ENCODE measurements around the gene KCTD16. TPM values are rescaled to one million over a fixed set of nuclear protein-coding genes. Genes with fewer than 3 reads are reported as not detected.

Gene KCTD16
- total RNA-seq, 8 experiments from 2014 or later = 0.09 to 10.6 (median 1.8) TPM

DNA sequence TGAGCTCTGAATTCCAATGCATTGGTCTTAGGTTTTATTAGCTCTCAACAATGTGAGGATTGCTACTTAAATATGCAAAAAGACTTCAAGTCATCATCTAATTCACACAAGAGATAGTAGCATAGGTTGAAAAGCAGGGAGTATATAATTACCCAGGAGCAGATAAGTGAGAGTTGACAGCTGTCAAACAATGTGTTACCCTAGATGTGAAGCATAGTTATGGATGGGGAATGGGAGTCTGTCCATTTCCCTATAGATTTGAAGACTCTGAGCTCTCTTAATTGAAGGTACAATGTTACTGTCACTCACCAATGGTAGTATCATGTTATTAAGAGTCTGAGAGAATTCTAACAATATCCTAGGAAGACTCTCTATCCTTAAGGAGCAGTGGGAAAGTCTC, 160.7 kb downstream of the KCTD16 start:
- in situ Hi-C loops (cut with MboI; ENCODE audit: low pct_unique_long_range_greater_than_20kb in 2 of 9, low sequenced_read_pairs in 9 of 9, unreplicated experiment in 9 of 9) = no loop called here
- Histone ChIP-seq H3K4me1 (replicated peaks in 1 of 2) (peaks cover 2 to 5% of the 10 kb centered on the region in 2 donors), H3K27ac (no peak overlapping the region), H3K4me3 (no peak overlapping the region)
- ATAC-seq (replicated peaks in 6 of 8) = no peak

DNA sequence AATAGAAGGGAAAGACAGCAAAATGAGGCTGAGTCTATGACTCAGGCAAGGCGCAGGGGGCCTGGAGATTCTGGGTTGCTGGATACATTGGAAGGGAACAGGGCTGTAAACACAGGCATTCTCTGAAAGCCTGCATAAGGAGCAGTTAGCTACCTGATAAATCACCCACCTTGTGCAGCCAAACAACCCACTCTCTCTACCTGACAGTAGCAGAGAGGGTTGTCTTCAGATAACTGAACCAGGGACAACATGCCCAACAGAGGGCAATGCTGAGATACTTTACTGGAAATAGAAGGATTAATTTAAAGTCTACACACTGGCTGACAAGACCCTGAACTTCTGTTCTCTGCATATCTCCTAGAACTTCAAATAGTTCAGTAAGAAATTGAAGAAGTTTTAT, 161.6 kb downstream of the KCTD16 start:
- ATAC-seq (replicated peaks in 6 of 8) = no peak
- in situ Hi-C loops (cut with MboI; ENCODE audit: low pct_unique_long_range_greater_than_20kb in 2 of 9, low sequenced_read_pairs in 9 of 9, unreplicated experiment in 9 of 9) = no loop called here
- H3K27ac ChIP-seq = no peak overlapping the region
- peaks cover 5 to 6% of the 10 kb centered on the region in 2 donors for H3K4me1 ChIP-seq (replicated peaks in 1 of 2)
- WGBS, 10 experiments = 0 to 100% (median 46%) methylated on average over 1 of the region's 1 CpG; no CpG with 5 or more reads in 4 of the 10 experiments
- H3K4me3 ChIP-seq = no peak overlapping the region

DNA sequence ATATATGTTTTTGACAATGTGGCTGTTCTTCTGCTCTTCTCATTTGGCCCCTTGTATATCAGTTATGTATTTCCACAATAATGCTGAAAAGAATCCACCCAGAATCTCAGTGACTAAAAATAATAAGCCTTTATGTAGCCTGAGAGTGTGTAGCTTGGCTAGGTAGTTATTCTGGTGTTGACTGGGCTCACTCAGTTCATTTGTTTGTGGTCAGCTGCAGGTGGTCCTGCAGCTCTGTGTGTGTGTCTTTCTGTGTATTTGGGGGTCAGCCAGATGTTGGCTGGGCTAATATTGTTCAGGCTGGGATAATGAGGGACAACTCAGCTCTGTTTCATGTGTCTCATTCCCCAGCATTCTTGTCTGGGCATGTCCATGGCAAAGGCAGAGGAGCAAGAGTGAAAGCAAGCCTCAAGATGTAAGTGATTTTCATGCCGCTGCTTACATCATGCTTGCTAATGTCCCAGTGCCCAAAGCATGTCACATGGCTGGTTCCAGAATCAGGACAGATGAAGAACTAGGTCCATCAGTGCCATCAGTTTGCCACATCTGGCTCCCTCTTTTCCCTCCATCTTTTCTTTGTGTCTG, 162.8 kb downstream of the KCTD16 start:
- peak in 3 of 8 experiments; percentile 37 to 66 (median 40) for ATAC-seq (replicated peaks in 6 of 8)
- Histone ChIP-seq H3K4me1 (replicated peaks in 1 of 2) (peaks cover 5 to 6% of the 10 kb centered on the region in 2 donors), H3K27ac (no peak overlapping the region), H3K4me3 (no peak overlapping the region)
- in situ Hi-C loops (cut with MboI; ENCODE audit: low pct_unique_long_range_greater_than_20kb in 2 of 9, low sequenced_read_pairs in 9 of 9, unreplicated experiment in 9 of 9) = no loop called here
- WGBS, 10 experiments = 83 to 100% (median 100%) methylated on average over 1 of the region's 1 CpG; no CpG with 5 or more reads in 6 of the 10 experiments

DNA sequence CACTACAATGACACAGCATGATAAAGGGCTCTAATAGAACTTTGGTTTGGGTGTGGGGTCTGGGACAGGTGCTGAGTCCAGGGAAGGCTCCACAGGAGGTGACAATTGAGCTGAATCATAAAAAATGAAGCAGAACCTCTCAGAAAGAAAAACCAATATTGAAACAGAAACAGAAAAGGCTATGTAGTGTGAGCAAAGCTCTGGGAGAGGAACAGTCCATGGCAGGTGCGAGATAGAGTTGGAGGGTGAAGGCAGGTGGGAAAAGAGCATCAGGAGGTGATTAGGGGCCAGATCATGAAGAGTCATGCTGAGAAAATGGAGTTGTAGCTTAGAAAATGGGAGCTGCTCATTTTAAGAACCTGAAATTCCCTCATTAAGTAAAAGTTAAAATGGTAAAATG, 164.9 kb downstream of the KCTD16 start:
- in situ Hi-C loops (cut with MboI; ENCODE audit: low pct_unique_long_range_greater_than_20kb in 2 of 9, low sequenced_read_pairs in 9 of 9, unreplicated experiment in 9 of 9) = no loop called here

DNA sequence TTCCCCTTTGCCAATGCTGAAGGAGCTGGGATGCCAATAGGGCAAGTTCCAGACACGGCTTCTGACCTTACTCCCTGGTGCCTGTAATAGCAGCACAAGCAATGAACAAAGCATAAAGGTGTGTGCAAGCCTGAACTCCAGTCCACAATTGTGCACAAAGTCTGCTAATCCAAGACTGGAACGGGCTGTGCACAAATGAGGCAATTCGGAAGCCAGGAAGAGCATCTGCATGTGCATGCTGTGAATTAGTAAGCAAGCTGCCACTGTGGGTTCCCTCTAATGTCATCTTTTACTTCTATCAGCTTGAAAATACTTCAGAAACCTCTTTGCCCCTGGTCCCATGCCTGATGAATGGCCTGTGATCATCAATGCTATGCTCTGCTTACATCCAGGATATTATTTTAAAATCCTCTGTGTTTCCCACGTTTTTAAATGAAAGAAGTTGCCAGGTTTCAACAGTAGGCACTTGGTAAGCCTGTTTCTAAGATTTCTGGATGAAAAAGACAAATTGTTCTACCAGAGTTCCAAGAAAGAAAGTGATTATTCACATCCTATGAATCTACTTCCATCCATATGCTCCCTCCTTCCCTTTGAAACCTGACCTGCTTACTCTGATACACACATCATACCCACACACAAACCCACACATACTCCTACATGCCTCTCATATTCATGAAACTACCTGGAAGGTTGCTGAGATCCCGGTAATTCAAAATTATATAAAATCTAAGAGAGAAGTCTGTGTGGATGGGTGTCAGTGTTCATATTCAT, 165.7 kb downstream of the KCTD16 start:
- WGBS, 10 experiments = 13 to 82% (median 37%) methylated on average over 1 to 5 of the region's 5 CpGs; no CpG with 5 or more reads in 1 of the 10 experiments
- Histone ChIP-seq H3K27ac (no peak overlapping the region), H3K4me3 (no peak overlapping the region), H3K4me1 (replicated peaks in 1 of 2) (peaks cover 5 to 6% of the 10 kb centered on the region in 2 donors)
- in situ Hi-C loops (cut with MboI; ENCODE audit: low pct_unique_long_range_greater_than_20kb in 2 of 9, low sequenced_read_pairs in 9 of 9, unreplicated experiment in 9 of 9) = no loop called here
- ATAC-seq (replicated peaks in 6 of 8) = peak in 2 of 8 experiments; percentile 12 to 79

More for the DNA sequence above, 164.9 kb downstream of the KCTD16 start:
- no peak for ATAC-seq (replicated peaks in 6 of 8)
- H3K4me3 ChIP-seq = no peak overlapping the region
- no peak overlapping the region for H3K27ac ChIP-seq
- WGBS, 10 experiments = 29 to 100% (median 71%) methylated on average over 1 of the region's 1 CpG; no CpG with 5 or more reads in 5 of the 10 experiments
- peaks cover 5 to 6% of the 10 kb centered on the region in 2 donors for H3K4me1 ChIP-seq (replicated peaks in 1 of 2)

DNA sequence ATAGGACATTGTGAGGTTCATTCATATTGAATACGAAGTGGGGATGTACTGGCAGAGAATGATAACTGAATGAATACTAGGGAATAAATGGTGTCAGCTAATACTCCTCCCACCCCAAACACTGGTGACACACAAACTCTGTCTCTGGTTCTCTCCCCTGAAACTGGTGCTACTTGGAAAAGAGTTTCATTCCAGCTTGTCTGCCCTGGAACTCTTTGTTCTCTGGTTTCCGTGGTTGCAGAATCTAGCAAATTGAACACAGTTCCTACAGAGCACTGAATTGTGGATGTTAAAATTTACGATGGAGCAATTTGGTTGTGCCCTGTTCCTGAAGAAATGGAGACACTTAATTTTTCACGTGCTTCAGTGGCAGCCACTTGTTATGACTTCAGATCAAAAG, 181.7 kb downstream of the KCTD16 start:
- in situ Hi-C loops (cut with MboI; ENCODE audit: low pct_unique_long_range_greater_than_20kb in 2 of 9, low sequenced_read_pairs in 9 of 9, unreplicated experiment in 9 of 9) = no loop called here
- no peak overlapping the region for H3K4me3 ChIP-seq
- 0 to 72% (median 37%) methylated on average over 1 to 4 of the region's 4 CpGs for WGBS, 10 experiments
- H3K4me1 ChIP-seq (replicated peaks in 1 of 2) = peaks cover 0 to 6% of the 10 kb centered on the region in 2 donors
- peak in 3 of 8 experiments; percentile 37 to 93 (median 41) for ATAC-seq (replicated peaks in 6 of 8)
- H3K27ac ChIP-seq = no peak overlapping the region

DNA sequence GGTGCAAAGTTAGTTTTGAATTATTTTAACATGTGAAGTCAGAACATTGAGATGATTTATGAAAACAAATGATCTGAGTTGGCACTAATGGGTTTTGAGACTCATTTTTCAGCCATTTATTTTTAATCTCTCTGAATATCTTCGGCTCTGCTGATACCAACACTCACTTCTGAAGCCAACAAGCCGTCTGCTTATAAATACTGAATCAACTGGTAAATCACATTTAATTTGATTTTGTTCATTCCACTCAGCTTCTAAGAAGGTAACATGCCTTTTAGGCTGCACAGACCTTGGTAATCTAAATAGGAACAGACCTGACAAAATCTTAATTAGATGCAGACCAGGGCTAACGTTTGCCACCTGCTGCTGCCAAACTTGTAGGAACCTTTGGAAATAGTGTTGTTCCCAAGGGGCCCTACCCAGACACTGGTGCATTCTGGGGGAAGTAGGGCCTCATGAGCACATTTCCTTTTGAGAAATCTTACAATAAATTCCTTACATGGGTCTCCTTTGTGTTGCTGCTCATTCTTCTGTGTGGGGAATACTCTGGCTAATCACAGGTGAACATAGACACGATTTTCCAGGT, 182.2 kb downstream of the KCTD16 start:
- H3K4me1 ChIP-seq (replicated peaks in 1 of 2) = peaks cover 0 to 6% of the 10 kb centered on the region in 2 donors
- in situ Hi-C loops (cut with MboI; ENCODE audit: low pct_unique_long_range_greater_than_20kb in 2 of 9, low sequenced_read_pairs in 9 of 9, unreplicated experiment in 9 of 9) = no loop called here
- H3K27ac ChIP-seq = no peak overlapping the region
- no peak overlapping the region for H3K4me3 ChIP-seq
- 0 to 70% (median 28%) methylated on average over 1 to 4 of the region's 4 CpGs; no CpG with 5 or more reads in 2 of the 10 experiments for WGBS, 10 experiments
- peak in 1 of 8 experiments; percentile 12 for ATAC-seq (replicated peaks in 6 of 8)

DNA sequence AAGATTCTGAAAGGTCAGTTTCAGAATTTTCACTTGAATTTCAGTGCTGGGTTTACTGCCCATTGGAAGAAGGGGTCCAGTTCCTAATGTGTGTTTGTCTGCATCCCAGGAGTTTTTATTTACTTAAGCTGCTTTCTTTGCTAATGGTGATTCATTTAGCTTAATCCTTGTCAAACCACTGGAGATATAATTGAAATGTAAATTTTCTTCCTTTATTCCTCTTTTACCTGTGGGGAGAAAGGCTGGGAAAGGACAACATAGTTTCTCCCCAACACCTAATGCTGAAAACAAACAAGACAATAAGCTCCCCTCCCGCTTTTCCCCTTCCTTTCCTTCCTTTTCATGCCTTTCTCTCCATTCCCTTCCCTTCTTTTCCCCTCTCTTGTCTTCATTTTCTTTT, 185.8 kb downstream of the KCTD16 start:
- in situ Hi-C loops (cut with MboI; ENCODE audit: low pct_unique_long_range_greater_than_20kb in 2 of 9, low sequenced_read_pairs in 9 of 9, unreplicated experiment in 9 of 9) = no loop called here
- WGBS, 10 experiments = 0 to 100% (median 68%) methylated on average over 1 of the region's 1 CpG; no CpG with 5 or more reads in 2 of the 10 experiments
- ATAC-seq (replicated peaks in 6 of 8) = no peak
- no peak overlapping the region for H3K27ac ChIP-seq
- H3K4me3 ChIP-seq = no peak overlapping the region
- H3K4me1 ChIP-seq (replicated peaks in 1 of 2) = peaks cover 0 to 6% of the 10 kb centered on the region in 2 donors

DNA sequence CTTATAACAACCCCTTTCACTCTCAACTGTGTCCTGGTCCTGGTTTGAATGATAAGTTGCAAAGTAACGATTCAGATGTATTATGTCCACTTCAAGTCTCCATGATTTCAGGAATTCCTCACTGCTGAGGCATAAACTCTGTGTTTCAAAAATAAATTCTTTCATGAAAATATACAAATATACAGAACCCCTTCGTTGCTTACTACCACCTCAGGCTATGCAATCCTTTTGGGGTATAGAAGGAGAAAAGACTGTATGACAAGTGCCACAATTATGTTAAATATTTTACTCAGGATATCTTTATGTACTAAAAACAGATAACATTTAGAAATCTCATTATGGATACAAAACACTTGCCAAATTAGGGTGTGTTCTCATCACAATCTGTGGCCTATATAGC, 190.7 kb downstream of the KCTD16 start:
- 0 to 100% (median 88%) methylated on average over 1 to 2 of the region's 2 CpGs; no CpG with 5 or more reads in 2 of the 10 experiments for WGBS, 10 experiments
- no peak overlapping the region for H3K4me3 ChIP-seq
- H3K4me1 ChIP-seq (replicated peaks in 1 of 2) = no peaks in the 10 kb centered on the region
- ATAC-seq (replicated peaks in 6 of 8) = no peak
- H3K27ac ChIP-seq = no peak overlapping the region
- in situ Hi-C loops (cut with MboI; ENCODE audit: low pct_unique_long_range_greater_than_20kb in 2 of 9, low sequenced_read_pairs in 9 of 9, unreplicated experiment in 9 of 9) = no loop called here

DNA sequence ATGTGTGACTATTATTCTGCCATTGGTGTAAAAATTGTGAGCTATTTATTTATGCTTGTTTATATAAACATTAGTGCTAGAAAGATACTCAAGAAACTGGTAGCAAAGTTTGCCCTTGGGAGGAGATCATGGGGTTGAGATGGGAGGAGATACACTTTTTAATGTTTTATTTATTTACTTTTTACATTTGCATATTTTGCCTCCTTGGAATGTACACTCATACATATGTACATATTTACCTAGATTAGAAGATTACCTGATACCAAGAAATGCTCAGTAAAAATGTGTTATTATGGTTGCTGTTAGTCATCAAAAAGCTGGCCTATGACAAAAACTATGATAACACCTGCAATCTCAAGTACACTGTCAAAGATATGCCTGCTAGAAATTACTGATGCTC, 195.2 kb downstream of the KCTD16 start:
- peak in 3 of 8 experiments; percentile 65 to 78 (median 73) for ATAC-seq (replicated peaks in 6 of 8)
- Histone ChIP-seq H3K27ac (no peak overlapping the region), H3K4me1 (replicated peaks in 1 of 2) (peaks cover 0 to 3% of the 10 kb centered on the region in 2 donors), H3K4me3 (no peak overlapping the region)
- in situ Hi-C loops (cut with MboI; ENCODE audit: low pct_unique_long_range_greater_than_20kb in 2 of 9, low sequenced_read_pairs in 9 of 9, unreplicated experiment in 9 of 9) = no loop called here

DNA sequence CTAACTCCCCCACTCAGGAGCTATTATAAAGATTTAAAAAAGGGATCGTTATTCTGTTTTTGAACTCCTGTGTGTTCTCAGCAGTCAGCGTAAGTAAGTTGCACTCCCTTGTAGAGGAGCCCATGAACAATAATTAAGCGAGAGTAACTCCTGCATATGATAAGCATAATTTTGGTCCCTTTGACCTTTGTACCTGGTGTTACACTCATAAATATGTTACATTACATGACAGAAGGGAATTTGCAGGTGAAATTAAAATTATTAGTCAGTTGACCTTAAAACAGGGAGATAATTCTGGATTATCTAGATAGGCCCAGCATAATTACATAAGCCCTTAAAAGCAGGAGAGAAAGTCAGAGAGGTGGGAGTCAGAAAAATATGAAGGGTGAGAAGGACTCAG, 197.3 kb downstream of the KCTD16 start:
- in situ Hi-C loops (cut with MboI; ENCODE audit: low pct_unique_long_range_greater_than_20kb in 2 of 9, low sequenced_read_pairs in 9 of 9, unreplicated experiment in 9 of 9) = no loop called here
- peaks cover 0 to 3% of the 10 kb centered on the region in 2 donors for H3K4me1 ChIP-seq (replicated peaks in 1 of 2)
- no peak overlapping the region for H3K27ac ChIP-seq
- WGBS, 10 experiments = 33 to 100% (median 92%) methylated on average over 1 to 3 of the region's 3 CpGs; no CpG with 5 or more reads in 2 of the 10 experiments
- H3K4me3 ChIP-seq = no peak overlapping the region
- no peak for ATAC-seq (replicated peaks in 6 of 8)

DNA sequence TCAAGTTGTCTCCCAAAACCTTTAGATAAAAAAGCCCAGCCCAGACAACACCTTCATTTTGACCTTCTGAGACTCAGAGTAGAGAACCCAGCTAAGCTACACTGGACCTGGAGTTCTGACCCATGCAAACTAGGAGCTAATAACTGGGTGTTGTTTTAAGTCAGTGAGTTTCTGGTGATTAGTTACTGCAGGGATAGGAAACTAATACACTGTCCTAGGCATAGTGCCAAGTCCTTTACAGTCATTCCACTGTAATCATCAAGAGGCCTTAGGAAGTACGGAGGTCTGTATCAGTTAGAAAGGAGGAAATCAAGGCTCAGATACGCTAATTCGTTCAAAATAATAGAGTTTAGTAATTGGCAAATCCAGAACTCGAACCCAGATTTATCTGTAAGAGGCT, 197.9 kb downstream of the KCTD16 start:
- WGBS, 10 experiments = 8 to 100% (median 92%) methylated on average over 1 to 4 of the region's 4 CpGs; no CpG with 5 or more reads in 2 of the 10 experiments
- in situ Hi-C loops (cut with MboI; ENCODE audit: low pct_unique_long_range_greater_than_20kb in 2 of 9, low sequenced_read_pairs in 9 of 9, unreplicated experiment in 9 of 9) = no loop called here
- Histone ChIP-seq H3K27ac (no peak overlapping the region), H3K4me1 (replicated peaks in 1 of 2) (peaks cover 0 to 3% of the 10 kb centered on the region in 2 donors), H3K4me3 (no peak overlapping the region)
- ATAC-seq (replicated peaks in 6 of 8) = peak in 1 of 8 experiments; percentile 57

DNA sequence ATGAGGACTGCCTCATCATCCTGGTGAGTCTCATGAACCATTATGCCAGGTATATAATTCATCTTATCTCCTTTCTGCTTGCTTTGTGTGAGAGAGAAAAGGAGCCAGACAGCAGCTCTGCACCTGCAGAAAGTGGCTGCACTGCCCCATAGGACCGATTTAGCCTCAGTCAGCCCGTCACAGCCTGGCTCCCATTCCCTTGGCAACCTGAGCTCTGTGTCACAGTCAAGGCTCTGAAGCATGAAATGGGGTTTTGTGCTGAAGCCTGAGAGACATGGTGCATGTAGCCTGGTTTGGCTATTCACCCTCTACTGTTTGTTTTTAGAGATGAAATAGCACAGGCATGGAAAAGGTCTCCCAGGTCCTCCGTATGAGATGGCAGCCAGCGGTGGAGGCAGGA, 198.3 kb downstream of the KCTD16 start:
- peak in 1 of 8 experiments; percentile 92 for ATAC-seq (replicated peaks in 6 of 8)
- Histone ChIP-seq H3K4me1 (replicated peaks in 1 of 2) (peaks cover 0 to 3% of the 10 kb centered on the region in 2 donors), H3K27ac (no peak overlapping the region), H3K4me3 (no peak overlapping the region)
- WGBS, 10 experiments = 40 to 76% (median 55%) methylated on average over 1 to 3 of the region's 4 CpGs; no CpG with 5 or more reads in 4 of the 10 experiments
- in situ Hi-C loops (cut with MboI; ENCODE audit: low pct_unique_long_range_greater_than_20kb in 2 of 9, low sequenced_read_pairs in 9 of 9, unreplicated experiment in 9 of 9) = no loop called here
